B cell (primary cell): ENCODE measurements around the gene CDK11A. TPM values are rescaled to one million over a fixed set of nuclear protein-coding genes. Genes with fewer than 3 reads are reported as not detected.
"Not testable (repeated sequence)": the region's sequence is repeated elsewhere in the genome, so short reads cannot be mapped to it uniquely, and the experiment has no call there.

Experiments used
- ATAC-seq: fragments of 200-7000 bp; cut with Tn5 transposase; one replicate; pipeline ENCODE4 v1.10.0; 2021; ENCODE audit warnings: low read depth, mild to moderate bottlenecking, moderate number of reproducible peaks, moderate library complexity
- CTCF ChIA-PET: fragments of 350-600 bp; sonication (Branson Sonifier 250); formaldehyde crosslinking; loops from one replicate; lab custom pipeline; 2021; ENCODE audit warnings: antibody characterized with exemption, inconsistent platforms; lab: Charles Lee
- POLR2A ChIA-PET: fragments of 350-600 bp; sonication (Branson Sonifier 250); formaldehyde crosslinking; loops from one replicate; lab custom pipeline; 2021; ENCODE audit warnings: antibody characterized with exemption; lab: Charles Lee
- DNase-seq: peaks from one replicate; pipeline ENCODE4 v3.0.0; 2013
- H2AFZ ChIP-seq: 2 replicates; pipeline ENCODE4 v1.6.1; 2012; ENCODE audit warnings: mild to moderate bottlenecking, low read depth, low read length; ENCODE audit not compliant: insufficient read depth, poor library complexity, severe bottlenecking
- H3K27ac ChIP-seq, 2 donors: 1 replicate in 1 of 2; 2 replicates in 1 of 2; pipeline ENCODE4 v1.5.1; 2012 to 2013; ENCODE audit warnings: low read length in 2 of 2, mild to moderate bottlenecking in 2 of 2, moderate library complexity in 1 of 2
- H3K27me3 ChIP-seq, 4 experiments: fragments of 200-600 bp in 1 of 4; sonication (generic) in 1 of 4; replicated peaks in 1 of 4; 1 replicate in 2 of 4; 2 replicates in 2 of 4; pipeline versions ENCODE4 v1.6.1 to v1.7.0; 2013 to 2016; ENCODE audit warnings: low read length in 3 of 4, mild to moderate bottlenecking in 2 of 4, mixed read lengths in 1 of 4, moderate library complexity in 1 of 4; ENCODE audit not compliant: insufficient read depth in 4 of 4, control insufficient read depth in 3 of 4; ENCODE audit errors: control extremely low read depth in 1 of 4
- H3K36me3 ChIP-seq, 2 experiments: replicated peaks in 1 of 2; 1 replicate in 1 of 2; 2 replicates in 1 of 2; pipeline versions ENCODE4 v1.6.1 to v1.7.1; 2013; ENCODE audit warnings: low read length in 1 of 2; ENCODE audit not compliant: insufficient read depth in 2 of 2, control insufficient read depth in 1 of 2; ENCODE audit errors: control extremely low read depth in 1 of 2, extremely low read depth in 1 of 2
- H3K4me1 ChIP-seq, 2 donors: fragments of 200-600 bp in 1 of 2; sonication (generic) in 1 of 2; 1 replicate in 1 of 2; 2 replicates in 1 of 2; pipeline versions ENCODE4 v1.5.1 to v1.6.1; 2013 to 2017; ENCODE audit warnings: low read length in 2 of 2; ENCODE audit not compliant: control insufficient read depth in 2 of 2, insufficient read depth in 2 of 2
- H3K4me2 ChIP-seq: replicated peaks from 2 replicates; pipeline ENCODE3; 2012; ENCODE audit warnings: mild to moderate bottlenecking, low read depth, low read length; ENCODE audit not compliant: poor library complexity, severe bottlenecking
- H3K4me3 ChIP-seq, 5 experiments: fragments of 200-600 bp in 1 of 5; sonication (generic) in 1 of 5; 1 replicate in 3 of 5; 2 replicates in 2 of 5; pipeline versions ENCODE4 v1.5.1 to v1.7.0; 2011 to 2016; ENCODE audit warnings: low read length in 4 of 5, mild to moderate bottlenecking in 4 of 5, low read depth in 2 of 5, control low read depth in 1 of 5, moderate library complexity in 1 of 5; ENCODE audit not compliant: insufficient read depth in 1 of 5; ENCODE audit errors: control extremely low read depth in 1 of 5, extremely low read depth in 1 of 5
- H3K79me2 ChIP-seq: fragments of 200-600 bp; sonication (generic); one replicate; pipeline ENCODE4 v1.6.0; 2016; ENCODE audit warnings: low read length; ENCODE audit not compliant: control insufficient read depth, insufficient read depth
- H3K9ac ChIP-seq: fragments of 200-600 bp; sonication (generic); 2 replicates; pipeline ENCODE4 v1.6.1; 2017; ENCODE audit warnings: mild to moderate bottlenecking, low read length, moderate library complexity
- H3K9me3 ChIP-seq, 3 donors: one replicate each; pipeline versions ENCODE4 v1.6.1 to v1.7.1; 2013; ENCODE audit warnings: low read length in 2 of 3; ENCODE audit not compliant: control insufficient read depth in 2 of 3, insufficient read depth in 1 of 3; ENCODE audit errors: control extremely low read depth in 1 of 3
- H4K20me1 ChIP-seq: 2 replicates; pipeline ENCODE4 v1.6.0; 2012; ENCODE audit warnings: mild to moderate bottlenecking, low read length; ENCODE audit not compliant: insufficient read depth, control insufficient read depth, poor library complexity, severe bottlenecking
- H3K27ac Mint-ChIP-seq: one replicate; pipeline ENCODE4 v1.8.0; 2021; ENCODE audit warnings: mixed read lengths
- H3K27me3 Mint-ChIP-seq: one replicate; pipeline ENCODE4 v1.8.0; 2021; ENCODE audit warnings: mixed read lengths
- H3K4me1 Mint-ChIP-seq: one replicate; pipeline ENCODE4 v1.8.0; 2021; ENCODE audit warnings: mixed read lengths
- H3K4me3 Mint-ChIP-seq: one replicate; pipeline ENCODE4 v1.8.0; 2021; ENCODE audit warnings: mixed read lengths
- H3K9me3 Mint-ChIP-seq: one replicate; pipeline ENCODE4 v1.8.0; 2022; ENCODE audit warnings: mixed read lengths; ENCODE audit not compliant: insufficient read depth
- WGBS: methylation state at CpG from one replicate; pipeline ENCODE4 v1.1.5; 2013; ENCODE audit warnings: missing lambda C conversion rate; ENCODE audit not compliant: insufficient coverage; 5-methylcytosine and 5-hydroxymethylcytosine counted together
- intact Hi-C: fragments of 100-400 bp; cut with micrococcal nuclease; formaldehyde crosslinking; loops from one replicate; pipeline ENCODE4 v1.10.0; 2022
- polyA plus RNA-seq: library from polyadenylated mRNA; depleted of rRNA; stranded (reverse); fragments of >200 nt; gene quantifications from 2 replicates; pipeline ENCODE4 v1.2.3, GENCODE V29; 2012
- total RNA-seq, 2 donors: library from RNA; stranded (reverse); fragments of 120-200 nt in 1 of 2; gene quantifications; 1 replicate in 1 of 2; 2 replicates in 1 of 2; pipeline versions ENCODE4 v1.2.3 to v1.2.4, GENCODE V29; 2013 to 2022

Gene CDK11A
- total and polyA plus RNA-seq, 2 donors (not counting 1 experiment from before 2014, with no cell fraction given), result 82.1 to 138 TPM

GRCh38 chr1:1745651-1746565 is 21.8 kb upstream of the CDK11A start:
- Histone ChIP-seq H3K4me3 (peak overlapping the region in 3 of 5 experiments; percentile 36 to 57 (median 37)), H3K9ac (peak overlapping the region; percentile 58), H3K27ac (peak overlapping the region; percentile 80 to 90)
- H3K4me1 Mint-ChIP-seq, H3K4me2 ChIP-seq, H3K9me3 ChIP-seq, H3K36me3 ChIP-seq, H3K4me1 ChIP-seq, CTCF ChIA-PET, H4K20me1 ChIP-seq, H3K79me2 ChIP-seq, H2AFZ ChIP-seq, H3K27me3 ChIP-seq, H3K9me3 Mint-ChIP-seq, H3K27me3 Mint-ChIP-seq, intact Hi-C loops: not testable (repeated sequence)
- DNase-seq, result peak; percentile 92
- WGBS, result 0% methylated on average over 25 of the region's 101 CpGs
- ATAC-seq, result peak; percentile 76
- Mint-ChIP-seq H3K27ac (peak overlapping the region; percentile 86), H3K4me3 (peak overlapping the region; percentile 69)
- POLR2A ChIA-PET, result interaction anchor here (0.6 to 0.7 kb wide), 4 partner anchors 21 to 131 kb away, joined by 3 to 5 read pairs (median 4); partner anchors contain the start of gene MIB2

- CTCF ChIA-PET, result interaction anchor here (0.6 kb wide), 1 partner anchor 317 kb away, joined by 3 read pairs; no protein-coding TSS in a partner anchor
- ATAC-seq, H3K4me1 Mint-ChIP-seq, H3K4me1 ChIP-seq, H3K9me3 Mint-ChIP-seq, H3K27ac ChIP-seq, POLR2A ChIA-PET, H3K4me2 ChIP-seq, DNase-seq, H3K27me3 ChIP-seq, H3K27me3 Mint-ChIP-seq, H3K79me2 ChIP-seq, H2AFZ ChIP-seq, H3K9me3 ChIP-seq, H4K20me1 ChIP-seq, H3K36me3 ChIP-seq, H3K4me3 ChIP-seq, H3K9ac ChIP-seq, H3K27ac Mint-ChIP-seq: not testable (repeated sequence)
- H3K4me3 Mint-ChIP-seq, result peak overlapping the region; percentile 39
- intact Hi-C loops, result loop anchor here (2.0 kb wide), 1 partner anchor 54 kb away; no protein-coding TSS in a partner anchor
- WGBS, result 86% methylated on average over 5 of the region's 11 CpGs
Measured at GRCh38 chr1:1742529-1742928, 18.4 kb upstream of the CDK11A start.

DNA sequence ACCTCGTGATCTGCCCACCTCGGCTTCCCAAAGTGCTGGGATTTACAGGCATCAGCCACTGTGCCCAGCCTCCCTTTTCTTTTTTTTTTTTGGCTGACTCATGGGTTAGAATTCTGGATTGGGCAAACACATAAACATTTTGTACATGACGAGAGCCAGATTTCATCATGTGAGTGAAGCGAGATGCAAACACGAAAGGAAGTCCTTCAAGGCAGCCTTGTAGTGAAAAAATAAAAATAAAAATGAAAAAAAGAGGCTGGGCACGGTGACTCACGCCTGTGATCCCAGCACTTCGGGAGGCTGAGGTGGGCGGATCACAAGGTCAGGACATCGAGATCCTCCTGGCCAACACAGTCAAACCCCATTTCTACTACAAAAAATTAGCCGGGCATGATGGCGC is 16.9 kb upstream of the CDK11A start:
- intact Hi-C loops, POLR2A ChIA-PET, H3K27ac Mint-ChIP-seq: not testable (repeated sequence)

More for the DNA sequence above, 16.9 kb upstream of the CDK11A start:
- CTCF ChIA-PET, H3K79me2 ChIP-seq, H3K9me3 Mint-ChIP-seq, H3K9ac ChIP-seq, DNase-seq, H3K4me3 Mint-ChIP-seq, H3K27ac ChIP-seq, H3K4me3 ChIP-seq, H3K36me3 ChIP-seq, H3K9me3 ChIP-seq, H3K4me2 ChIP-seq, H3K27me3 Mint-ChIP-seq, H3K27me3 ChIP-seq, H3K4me1 ChIP-seq, H4K20me1 ChIP-seq, H2AFZ ChIP-seq, H3K4me1 Mint-ChIP-seq, ATAC-seq: not testable (repeated sequence)
- WGBS, result 100% methylated on average over 2 of the region's 12 CpGs
